ENCODE measurements around the gene MYH6. TPM values are rescaled to one million over a fixed set of nuclear protein-coding genes. Genes with fewer than 3 reads are reported as not detected.

Gene MYH6
- total RNA-seq, 1 donor from 2014 or later, result 1.6 TPM

DNA sequence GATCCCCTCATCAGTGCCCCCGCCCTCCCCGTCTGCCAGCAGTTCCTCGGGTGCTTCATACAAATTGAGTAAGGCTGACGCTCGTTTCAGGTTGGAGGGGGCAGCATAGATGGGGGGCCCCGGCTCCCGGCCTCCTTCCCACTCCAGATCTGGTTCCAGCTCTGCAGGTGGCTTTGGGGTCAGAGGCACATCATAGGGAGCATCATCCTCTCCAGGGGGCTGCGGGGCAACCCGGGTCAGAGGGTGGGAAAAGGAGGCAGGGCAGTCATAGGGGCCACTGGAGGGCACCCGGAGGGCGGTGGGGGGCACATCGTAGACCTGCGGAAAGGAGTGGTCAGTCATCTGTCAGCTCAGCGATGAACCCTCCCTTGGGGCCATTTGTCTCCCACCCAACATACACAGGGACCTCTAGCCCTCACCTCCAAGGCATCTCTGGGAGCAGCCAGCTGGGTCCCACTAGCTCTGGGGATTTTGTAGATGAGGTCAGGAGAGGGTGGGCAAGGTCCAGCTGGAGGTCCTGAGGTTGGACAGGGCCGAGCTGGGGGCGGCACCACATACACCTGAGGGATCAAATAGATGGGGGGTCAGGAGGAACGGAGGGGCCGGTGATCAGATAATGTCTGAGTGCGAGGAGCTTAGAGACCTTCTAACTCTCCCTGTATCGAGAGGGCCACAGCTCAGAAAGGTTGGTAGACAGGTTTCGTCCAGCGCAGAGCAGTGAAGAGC, 48.2 kb downstream of the MYH6 start:
- Mint-ChIP-seq H3K27ac (ENCODE audit: unreplicated experiment) (no peak overlapping the region), H3K9me3 (ENCODE audit: unreplicated experiment) (no peaks in the 10 kb centered on the region), H3K27me3 (ENCODE audit: unreplicated experiment) (peaks cover 15% of the 10 kb centered on the region), H3K4me3 (ENCODE audit: unreplicated experiment) (no peak overlapping the region), H3K36me3 (ENCODE audit: low read depth, unreplicated experiment) (peaks cover 11% of the 10 kb centered on the region), H3K4me1 (ENCODE audit: unreplicated experiment) (peaks cover 27% of the 10 kb centered on the region)
- no peak for DNase-seq (ENCODE audit: low spot score)
- no peak for TF ChIP-seq CTCF (IDR thresholded peaks at IDR 0.05; ENCODE audit: unreplicated experiment)

- no peak overlapping the region for H3K4me3 Mint-ChIP-seq (ENCODE audit: unreplicated experiment)
- peaks cover 21% of the 10 kb centered on the region for H3K4me1 Mint-ChIP-seq (ENCODE audit: unreplicated experiment)
- H3K27me3 Mint-ChIP-seq (ENCODE audit: unreplicated experiment), result peaks cover 10% of the 10 kb centered on the region
- no peak for DNase-seq (ENCODE audit: low spot score)
- peaks cover 11% of the 10 kb centered on the region for H3K36me3 Mint-ChIP-seq (ENCODE audit: low read depth, unreplicated experiment)
- no peak overlapping the region for H3K27ac Mint-ChIP-seq (ENCODE audit: unreplicated experiment)
- H3K9me3 Mint-ChIP-seq (ENCODE audit: unreplicated experiment), result no peaks in the 10 kb centered on the region
- no peak for TF ChIP-seq CTCF (IDR thresholded peaks at IDR 0.05; ENCODE audit: unreplicated experiment)
These were observed 48.9 kb downstream of the MYH6 start for GRCh38 chr14:23359167-23359626.

DNA sequence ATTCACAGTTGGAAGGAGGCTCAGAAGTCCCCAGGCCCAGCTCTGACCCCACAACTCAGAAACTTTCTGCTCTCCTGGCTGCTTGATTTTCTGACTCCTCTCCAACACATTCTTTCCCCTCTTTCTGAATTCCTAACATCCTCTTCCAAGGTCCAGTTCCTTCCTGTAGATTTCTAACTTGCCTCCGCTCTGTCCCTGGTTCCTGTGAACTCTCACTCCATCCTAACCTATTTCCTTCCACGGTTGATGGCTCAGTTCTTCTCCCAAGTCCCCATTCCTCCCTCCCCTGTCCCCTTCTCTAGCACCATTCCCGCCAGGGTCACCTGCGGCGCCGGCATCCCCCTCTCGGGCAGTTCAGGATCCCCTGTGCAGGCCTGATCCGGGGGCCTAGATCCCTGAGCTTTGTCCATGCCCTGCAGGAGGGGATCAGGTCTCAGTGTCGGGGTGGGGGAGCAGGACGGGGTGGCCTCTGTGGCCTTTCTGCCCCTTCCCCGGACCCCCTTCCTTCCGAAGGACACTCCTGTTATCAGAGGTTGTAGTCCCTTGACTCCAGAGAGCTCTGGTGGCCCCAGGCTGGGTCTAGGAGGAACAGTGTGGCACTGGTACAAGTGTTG, 49.4 kb downstream of the MYH6 start:
- Mint-ChIP-seq H3K9me3 (ENCODE audit: unreplicated experiment) (no peaks in the 10 kb centered on the region), H3K36me3 (ENCODE audit: low read depth, unreplicated experiment) (peaks cover 12% of the 10 kb centered on the region), H3K27me3 (ENCODE audit: unreplicated experiment) (peaks cover 12% of the 10 kb centered on the region), H3K27ac (ENCODE audit: unreplicated experiment) (peak overlapping the region; percentile 54), H3K4me1 (ENCODE audit: unreplicated experiment) (peaks cover 21% of the 10 kb centered on the region), H3K4me3 (ENCODE audit: unreplicated experiment) (peak overlapping the region; percentile 33)
- TF ChIP-seq CTCF (IDR thresholded peaks at IDR 0.05; ENCODE audit: unreplicated experiment), result no peak
- DNase-seq (ENCODE audit: low spot score), result no peak

GRCh38 chr14:23358042-23358441, 50.0 kb downstream of the MYH6 start:
- H3K4me1 Mint-ChIP-seq (ENCODE audit: unreplicated experiment), result peaks cover 27% of the 10 kb centered on the region
- H3K4me3 Mint-ChIP-seq (ENCODE audit: unreplicated experiment), result no peak overlapping the region

More at GRCh38 chr14:23358042-23358441, 50.0 kb downstream of the MYH6 start:
- H3K27me3 Mint-ChIP-seq (ENCODE audit: unreplicated experiment), result peaks cover 13% of the 10 kb centered on the region
- peak overlapping the region; percentile 48 for H3K27ac Mint-ChIP-seq (ENCODE audit: unreplicated experiment)
- peaks cover 18% of the 10 kb centered on the region for H3K36me3 Mint-ChIP-seq (ENCODE audit: low read depth, unreplicated experiment)
- TF ChIP-seq CTCF (IDR thresholded peaks at IDR 0.05; ENCODE audit: unreplicated experiment), result no peak
- H3K9me3 Mint-ChIP-seq (ENCODE audit: unreplicated experiment), result no peaks in the 10 kb centered on the region
- DNase-seq (ENCODE audit: low spot score), result no peak
